ENCODE measurements around the gene WDR1.

Gene WDR1

DNA sequence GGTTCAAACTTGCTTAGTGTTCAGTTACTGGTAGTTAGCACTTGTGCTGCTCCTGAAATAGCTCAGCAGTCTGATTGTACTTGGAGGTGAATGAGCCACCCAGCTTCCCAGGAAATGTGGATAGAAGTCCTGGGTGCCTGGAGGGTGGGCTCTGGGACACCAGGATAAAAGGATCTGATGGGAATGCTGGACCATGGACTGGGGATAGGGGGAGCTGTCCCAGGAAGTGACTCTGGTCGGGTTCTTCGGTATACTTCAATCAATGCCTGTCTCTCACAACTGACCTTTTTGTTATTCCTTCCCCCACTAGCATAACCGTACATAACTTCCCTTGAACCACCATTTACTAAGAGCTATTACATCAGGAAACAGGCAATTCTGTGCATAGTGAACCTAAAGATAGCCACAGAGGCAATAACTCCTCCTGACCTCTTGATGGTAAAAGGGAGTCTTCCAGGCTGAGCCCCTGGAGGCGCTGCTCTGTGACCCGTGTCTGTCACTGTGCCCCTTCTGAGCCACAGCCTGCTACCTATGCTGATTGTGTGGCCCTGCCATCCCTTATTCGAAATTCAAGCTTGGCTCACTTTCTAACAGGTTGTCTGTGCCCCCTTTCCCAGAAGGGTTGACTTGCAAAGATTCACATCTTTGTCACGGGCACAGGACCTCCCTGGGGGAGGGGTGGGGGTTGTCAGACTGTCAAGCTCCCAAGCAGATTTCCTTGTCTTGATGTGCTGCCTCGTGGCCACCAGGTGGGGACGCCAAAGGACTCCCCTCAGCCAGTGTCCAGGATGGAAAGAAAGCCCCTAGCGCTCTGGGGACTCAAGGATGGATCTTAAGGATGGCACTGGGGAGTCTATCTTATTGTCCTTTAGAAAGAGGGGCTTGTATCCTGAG lies 24.5 kb upstream of the WDR1 start:
- Histone ChIP-seq H3K27ac (no peak overlapping the region), H3K4me2 (no peak overlapping the region), H2AFZ (ENCODE audit: low read depth) (no peak overlapping the region), H3K4me3 (IDR thresholded peaks at IDR 0.05; ENCODE audit: insufficient read depth, low read depth, low read length) (no peak overlapping the region), H3K9ac (no peak overlapping the region), H3K36me3 (ENCODE audit: insufficient read depth) (no peaks in the 10 kb centered on the region), H3K79me2 (ENCODE audit: insufficient read depth, low read depth) (no peaks in the 10 kb centered on the region), H3K27me3 (ENCODE audit: insufficient read depth, low read depth) (no peaks in the 10 kb centered on the region), H4K20me1 (ENCODE audit: insufficient read depth) (no peaks in the 10 kb centered on the region), H3K4me1 (ENCODE audit: low read depth, poor library complexity, severe bottlenecking) (no peaks in the 10 kb centered on the region)
- TF ChIP-seq, protein P1, sequence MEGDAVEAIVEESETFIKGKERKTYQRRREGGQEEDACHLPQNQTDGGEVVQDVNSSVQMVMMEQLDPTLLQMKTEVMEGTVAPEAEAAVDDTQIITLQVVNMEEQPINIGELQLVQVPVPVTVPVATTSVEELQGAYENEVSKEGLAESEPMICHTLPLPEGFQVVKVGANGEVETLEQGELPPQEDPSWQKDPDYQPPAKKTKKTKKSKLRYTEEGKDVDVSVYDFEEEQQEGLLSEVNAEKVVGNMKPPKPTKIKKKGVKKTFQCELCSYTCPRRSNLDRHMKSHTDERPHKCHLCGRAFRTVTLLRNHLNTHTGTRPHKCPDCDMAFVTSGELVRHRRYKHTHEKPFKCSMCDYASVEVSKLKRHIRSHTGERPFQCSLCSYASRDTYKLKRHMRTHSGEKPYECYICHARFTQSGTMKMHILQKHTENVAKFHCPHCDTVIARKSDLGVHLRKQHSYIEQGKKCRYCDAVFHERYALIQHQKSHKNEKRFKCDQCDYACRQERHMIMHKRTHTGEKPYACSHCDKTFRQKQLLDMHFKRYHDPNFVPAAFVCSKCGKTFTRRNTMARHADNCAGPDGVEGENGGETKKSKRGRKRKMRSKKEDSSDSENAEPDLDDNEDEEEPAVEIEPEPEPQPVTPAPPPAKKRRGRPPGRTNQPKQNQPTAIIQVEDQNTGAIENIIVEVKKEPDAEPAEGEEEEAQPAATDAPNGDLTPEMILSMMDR (conservative IDR thresholded peaks at IDR 0.05; ENCODE audit: low read depth, low read length) = no peak

DNA sequence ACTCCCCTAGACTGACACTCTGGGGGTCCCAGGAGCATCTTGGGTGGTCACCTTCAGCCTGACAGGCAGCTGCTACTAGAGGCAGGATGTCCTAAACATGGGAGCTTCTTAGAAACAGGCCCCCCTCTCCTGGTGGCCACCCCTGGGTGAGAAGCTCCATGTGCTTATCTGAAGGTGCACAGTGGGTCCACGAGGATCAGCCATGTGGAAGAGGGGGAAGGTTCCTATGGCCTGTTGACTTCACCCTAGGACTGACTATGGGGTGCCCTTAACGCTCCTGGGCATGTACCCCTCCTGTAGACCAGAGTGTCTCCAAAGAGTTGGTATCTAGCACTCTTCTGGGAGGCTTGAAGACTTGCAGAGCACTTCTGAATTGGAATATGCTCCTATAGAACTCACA lies 22.9 kb upstream of the WDR1 start:
- no peaks in the 10 kb centered on the region for H3K79me2 ChIP-seq (ENCODE audit: insufficient read depth, low read depth)

DNA sequence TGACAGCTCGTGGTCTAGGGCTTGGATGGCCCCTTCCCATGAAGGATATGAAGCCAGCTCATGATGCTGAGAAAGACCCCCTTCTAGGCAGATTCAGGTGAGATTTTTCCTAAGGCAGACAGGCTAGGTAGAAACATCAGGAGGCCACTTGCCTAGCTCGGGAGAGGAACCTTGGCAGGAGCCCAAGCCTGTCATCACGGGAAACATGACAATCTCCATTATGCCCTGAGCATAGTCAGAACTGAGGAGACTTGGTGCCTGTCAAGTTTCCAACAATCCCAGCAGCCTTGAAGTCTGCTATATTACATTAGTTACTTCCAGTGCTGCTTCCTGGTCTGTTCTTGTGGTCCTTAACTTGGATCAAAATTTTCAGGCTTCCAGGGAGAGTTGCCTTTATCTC lies 18.7 kb upstream of the WDR1 start:
- no peak overlapping the region for H3K4me3 ChIP-seq (IDR thresholded peaks at IDR 0.05; ENCODE audit: insufficient read depth, low read depth, low read length)
- no peaks in the 10 kb centered on the region for H3K27me3 ChIP-seq (ENCODE audit: insufficient read depth, low read depth)
- no peaks in the 10 kb centered on the region for H3K4me1 ChIP-seq (ENCODE audit: low read depth, poor library complexity, severe bottlenecking)
- no peak overlapping the region for H3K9ac ChIP-seq
- no peak overlapping the region for H3K27ac ChIP-seq
- no peaks in the 10 kb centered on the region for H3K79me2 ChIP-seq (ENCODE audit: insufficient read depth, low read depth)
- TF ChIP-seq, protein P1 (conservative IDR thresholded peaks at IDR 0.05; ENCODE audit: low read depth, low read length) = no peak
- H3K4me2 ChIP-seq = no peak overlapping the region
- H2AFZ ChIP-seq (ENCODE audit: low read depth) = no peak overlapping the region
- H3K36me3 ChIP-seq (ENCODE audit: insufficient read depth) = no peaks in the 10 kb centered on the region
- H4K20me1 ChIP-seq (ENCODE audit: insufficient read depth) = no peaks in the 10 kb centered on the region

More for the DNA sequence above, 22.9 kb upstream of the WDR1 start:
- H3K4me2 ChIP-seq = no peak overlapping the region
- no peak overlapping the region for H3K9ac ChIP-seq
- no peaks in the 10 kb centered on the region for H3K4me1 ChIP-seq (ENCODE audit: low read depth, poor library complexity, severe bottlenecking)
- TF ChIP-seq, protein P1 (conservative IDR thresholded peaks at IDR 0.05; ENCODE audit: low read depth, low read length) = no peak
- H2AFZ ChIP-seq (ENCODE audit: low read depth) = no peak overlapping the region
- H3K36me3 ChIP-seq (ENCODE audit: insufficient read depth) = no peaks in the 10 kb centered on the region
- no peaks in the 10 kb centered on the region for H3K27me3 ChIP-seq (ENCODE audit: insufficient read depth, low read depth)
- H4K20me1 ChIP-seq (ENCODE audit: insufficient read depth) = no peaks in the 10 kb centered on the region
- no peak overlapping the region for H3K4me3 ChIP-seq (IDR thresholded peaks at IDR 0.05; ENCODE audit: insufficient read depth, low read depth, low read length)
- H3K27ac ChIP-seq = no peak overlapping the region

DNA sequence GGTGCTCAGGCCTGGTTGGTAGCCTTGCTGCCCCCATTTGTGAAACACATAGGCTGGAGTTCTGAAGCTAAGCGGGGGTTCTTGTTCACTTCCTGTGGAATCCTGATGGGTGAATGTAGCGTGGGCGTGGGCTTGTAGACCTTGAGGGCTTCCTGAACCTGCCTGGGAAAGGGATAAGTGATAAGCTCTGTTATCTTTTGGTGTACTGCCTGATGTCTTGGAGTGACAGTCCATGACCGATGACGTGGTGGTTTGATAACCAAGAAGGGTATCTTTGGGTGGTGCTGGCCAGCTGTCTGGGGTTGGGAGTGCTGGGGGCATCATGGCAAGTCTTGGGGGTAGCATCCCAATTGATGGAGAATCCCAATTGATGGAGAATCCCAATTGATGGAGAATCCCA lies 17.5 kb upstream of the WDR1 start:
- H3K36me3 ChIP-seq (ENCODE audit: insufficient read depth) = no peaks in the 10 kb centered on the region
- no peak overlapping the region for H2AFZ ChIP-seq (ENCODE audit: low read depth)
- H3K4me1 ChIP-seq (ENCODE audit: low read depth, poor library complexity, severe bottlenecking) = no peaks in the 10 kb centered on the region
- TF ChIP-seq, protein P1 (conservative IDR thresholded peaks at IDR 0.05; ENCODE audit: low read depth, low read length) = no peak
- no peak overlapping the region for H3K27ac ChIP-seq
- no peaks in the 10 kb centered on the region for H4K20me1 ChIP-seq (ENCODE audit: insufficient read depth)
- no peak overlapping the region for H3K9ac ChIP-seq
- H3K4me3 ChIP-seq (IDR thresholded peaks at IDR 0.05; ENCODE audit: insufficient read depth, low read depth, low read length) = no peak overlapping the region
- no peaks in the 10 kb centered on the region for H3K27me3 ChIP-seq (ENCODE audit: insufficient read depth, low read depth)
- no peak overlapping the region for H3K4me2 ChIP-seq
- H3K79me2 ChIP-seq (ENCODE audit: insufficient read depth, low read depth) = no peaks in the 10 kb centered on the region
